ENCODE data around the gene CCDC152. TPM values are rescaled to one million over a fixed set of nuclear protein-coding genes. Genes with fewer than 3 reads are reported as not detected.

CCDC152 gene
- total and polyA plus RNA-seq, 10 of the 15 experiments (the other 5 are each of a cell fraction or from before 2014, with no cell fraction given) = 0.12 to 25.8 (median 13.5) TPM

DNA sequence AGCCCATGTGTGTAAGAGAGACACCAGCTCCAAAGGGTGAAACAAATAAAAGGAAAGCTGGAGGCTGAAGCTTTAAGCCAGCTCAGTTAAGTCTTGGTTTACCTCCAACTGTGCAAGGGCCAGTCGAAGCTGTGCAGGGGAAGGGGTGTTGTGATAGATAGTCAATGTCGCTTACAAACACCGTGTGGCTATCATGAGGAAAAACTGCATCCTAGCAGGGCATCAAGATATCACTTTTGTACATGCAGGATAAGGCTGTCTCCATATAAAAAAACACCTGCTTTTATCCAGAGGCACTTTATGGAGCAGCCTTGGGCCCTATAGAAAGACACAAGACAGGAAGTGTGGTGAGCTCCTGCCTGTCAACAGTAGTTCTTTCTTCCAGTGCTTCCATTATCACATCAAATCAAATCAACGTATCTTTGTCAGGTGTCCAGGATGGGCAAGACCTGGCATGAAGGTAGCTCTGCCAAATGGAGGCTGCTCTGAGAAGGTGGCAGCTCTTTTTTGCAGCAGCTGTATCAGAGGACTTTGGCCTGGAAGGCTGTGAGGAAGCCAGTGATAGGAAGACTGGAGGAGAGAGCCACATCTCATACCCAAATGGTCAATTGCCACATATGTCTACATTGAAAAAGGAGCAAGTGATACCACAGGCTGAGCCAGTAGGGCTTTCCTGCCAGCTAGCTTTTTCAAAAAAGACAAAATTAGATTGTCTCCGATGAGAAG lies 84.4 kb downstream of the CCDC152 start:
- ATAC-seq = no peak
- H3K4me2 ChIP-seq (ENCODE audit: control insufficient read depth, insufficient read depth) = no peak overlapping the region
- BruUV-seq (replicated peaks) = no TSS peak
- H3K4me3 ChIP-seq = no peak overlapping the region
- ChIA-PET CTCF (interaction anchor here (0.9 to 1.1 kb wide), 4 partner anchors 17 to 49 kb away, joined by 3 to 4 read pairs (median 4); no protein-coding TSS in a partner anchor), RAD21 (ENCODE audit: unreplicated experiment) (interaction anchor here (1.4 to 1.5 kb wide), 2 partner anchors 49 to 66 kb away, joined by 3 to 4 read pairs; no protein-coding TSS in a partner anchor), POLR2A (interaction anchor here (0.6 to 2.4 kb wide), 2 partner anchors 15 to 38 kb away, joined by 3 to 7 read pairs; no protein-coding TSS in a partner anchor), SMC1A (ENCODE audit: uncharacterized antibody, unreplicated experiment) (interaction anchor here (0.6 to 1.8 kb wide), 6 partner anchors 10 to 1016 kb away, joined by 3 to 5 read pairs (median 3); no protein-coding TSS in a partner anchor)
- no peak for TF ChIP-seq SMARCA5 (IDR thresholded peaks at IDR 0.05)
- TF ChIP-seq, protein P1, sequence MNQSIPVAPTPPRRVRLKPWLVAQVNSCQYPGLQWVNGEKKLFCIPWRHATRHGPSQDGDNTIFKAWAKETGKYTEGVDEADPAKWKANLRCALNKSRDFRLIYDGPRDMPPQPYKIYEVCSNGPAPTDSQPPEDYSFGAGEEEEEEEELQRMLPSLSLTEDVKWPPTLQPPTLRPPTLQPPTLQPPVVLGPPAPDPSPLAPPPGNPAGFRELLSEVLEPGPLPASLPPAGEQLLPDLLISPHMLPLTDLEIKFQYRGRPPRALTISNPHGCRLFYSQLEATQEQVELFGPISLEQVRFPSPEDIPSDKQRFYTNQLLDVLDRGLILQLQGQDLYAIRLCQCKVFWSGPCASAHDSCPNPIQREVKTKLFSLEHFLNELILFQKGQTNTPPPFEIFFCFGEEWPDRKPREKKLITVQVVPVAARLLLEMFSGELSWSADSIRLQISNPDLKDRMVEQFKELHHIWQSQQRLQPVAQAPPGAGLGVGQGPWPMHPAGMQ (IDR thresholded peaks at IDR 0.05; ENCODE audit: borderline replicate concordance) = no peak
- no peak for TF ChIP-seq SRF (IDR thresholded peaks at IDR 0.05; ENCODE audit: low read depth in 2 of 2, low read length in 2 of 2)
- no peaks in the 10 kb centered on the region for H3K79me2 ChIP-seq (ENCODE audit: control insufficient read depth, insufficient read depth, low read length)
- no peak overlapping the region for H3K9ac ChIP-seq (ENCODE audit: control insufficient read depth, insufficient read depth, low read length)
- no peaks in the 10 kb centered on the region for H4K20me1 ChIP-seq (ENCODE audit: control insufficient read depth, insufficient read depth)
- in situ Hi-C loops (cut with MboI) = no loop called here
- H3K36me3 ChIP-seq (ENCODE audit: control insufficient read depth in 2 of 2, insufficient read depth in 2 of 2, low read length in 1 of 2) = no peaks in the 10 kb centered on the region
- intact Hi-C loops (cut with micrococcal nuclease; ENCODE audit: unreplicated experiment) = no loop called here
- no peak overlapping the region for H3K27ac ChIP-seq (ENCODE audit: control insufficient read depth, insufficient read depth)
- H3K9me3 ChIP-seq (replicated peaks; ENCODE audit: control insufficient read depth, insufficient read depth, low read length) = no peaks in the 10 kb centered on the region
- FAIRE-seq = no peak
- DNase-seq (ENCODE audit: low read depth, low spot score) = no peak
- 0 out of 4 replicates have a peak, but pooled peaks cover 0 to 2% of the 10 kb centered on the region in 2 experiments for H3K27me3 ChIP-seq (replicated peaks in 1 of 2; ENCODE audit: control insufficient read depth in 2 of 2, insufficient read depth in 2 of 2, low read length in 1 of 2)
- WGBS (ENCODE audit: insufficient coverage, insufficient replicate concordance, low lambda C conversion rate, missing lambda C conversion rate) = 53% methylated on average over 5 of the region's 5 CpGs
- no peaks in the 10 kb centered on the region for H3K4me1 ChIP-seq (ENCODE audit: control insufficient read depth, insufficient read depth, low read length)
- no peak overlapping the region for H2AFZ ChIP-seq (ENCODE audit: control insufficient read depth, low read depth, low read length)
